GM12874 (cell line): ENCODE results near the gene KCNA1.

Experiments used
- TF ChIP-seq, protein P1 (sequence below): IDR thresholded peaks from 2 replicates; pipeline ENCODE4 v1.5.1; 2011; ENCODE audit warnings: low read depth, mild to moderate bottlenecking, control low read depth, low read length, moderate library complexity; ENCODE audit not compliant: insufficient read depth

KCNA1 gene

DNA sequence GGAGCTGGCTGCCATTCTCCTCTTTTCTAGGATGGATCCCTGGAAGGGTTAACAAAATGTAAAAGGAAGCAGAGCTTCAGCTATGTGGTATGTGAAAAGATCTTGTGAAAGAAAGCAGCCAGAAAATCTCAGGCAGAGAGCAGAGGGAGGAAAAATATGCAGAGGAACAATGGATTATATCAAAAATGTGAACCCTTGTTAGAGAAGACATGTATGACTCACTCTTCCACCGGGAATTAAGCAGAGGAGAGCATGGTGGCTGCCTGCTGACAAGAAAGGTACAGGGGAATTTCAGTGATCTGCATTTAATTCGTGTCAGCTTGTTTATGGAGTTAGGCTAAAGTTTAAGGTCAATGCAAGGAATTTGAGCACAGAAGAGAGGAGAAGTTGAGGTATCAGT, 46.3 kb downstream of the KCNA1 start:
- TF ChIP-seq, protein P1, sequence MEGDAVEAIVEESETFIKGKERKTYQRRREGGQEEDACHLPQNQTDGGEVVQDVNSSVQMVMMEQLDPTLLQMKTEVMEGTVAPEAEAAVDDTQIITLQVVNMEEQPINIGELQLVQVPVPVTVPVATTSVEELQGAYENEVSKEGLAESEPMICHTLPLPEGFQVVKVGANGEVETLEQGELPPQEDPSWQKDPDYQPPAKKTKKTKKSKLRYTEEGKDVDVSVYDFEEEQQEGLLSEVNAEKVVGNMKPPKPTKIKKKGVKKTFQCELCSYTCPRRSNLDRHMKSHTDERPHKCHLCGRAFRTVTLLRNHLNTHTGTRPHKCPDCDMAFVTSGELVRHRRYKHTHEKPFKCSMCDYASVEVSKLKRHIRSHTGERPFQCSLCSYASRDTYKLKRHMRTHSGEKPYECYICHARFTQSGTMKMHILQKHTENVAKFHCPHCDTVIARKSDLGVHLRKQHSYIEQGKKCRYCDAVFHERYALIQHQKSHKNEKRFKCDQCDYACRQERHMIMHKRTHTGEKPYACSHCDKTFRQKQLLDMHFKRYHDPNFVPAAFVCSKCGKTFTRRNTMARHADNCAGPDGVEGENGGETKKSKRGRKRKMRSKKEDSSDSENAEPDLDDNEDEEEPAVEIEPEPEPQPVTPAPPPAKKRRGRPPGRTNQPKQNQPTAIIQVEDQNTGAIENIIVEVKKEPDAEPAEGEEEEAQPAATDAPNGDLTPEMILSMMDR, result no peak

DNA sequence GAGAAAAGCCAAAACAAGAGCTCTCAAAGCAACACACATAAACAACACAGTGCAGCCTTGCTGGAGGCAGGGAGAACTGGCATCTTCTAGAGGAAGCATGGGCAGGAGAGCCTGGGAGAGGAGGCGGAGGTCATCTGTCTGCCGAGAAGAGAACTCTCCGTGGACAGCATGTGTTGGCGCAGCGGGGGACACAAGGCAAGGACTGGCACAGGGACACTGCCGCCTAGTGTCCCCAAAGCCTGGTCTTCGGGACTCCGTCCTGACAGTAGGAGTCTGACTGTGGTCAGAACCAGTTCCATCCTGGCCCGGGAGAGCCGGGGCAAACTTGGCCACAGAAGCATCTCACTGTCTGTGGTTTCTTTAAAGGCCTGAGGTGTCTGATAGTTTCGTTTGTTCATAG, 47.3 kb downstream of the KCNA1 start:
- TF ChIP-seq, protein P1, result no peak

DNA sequence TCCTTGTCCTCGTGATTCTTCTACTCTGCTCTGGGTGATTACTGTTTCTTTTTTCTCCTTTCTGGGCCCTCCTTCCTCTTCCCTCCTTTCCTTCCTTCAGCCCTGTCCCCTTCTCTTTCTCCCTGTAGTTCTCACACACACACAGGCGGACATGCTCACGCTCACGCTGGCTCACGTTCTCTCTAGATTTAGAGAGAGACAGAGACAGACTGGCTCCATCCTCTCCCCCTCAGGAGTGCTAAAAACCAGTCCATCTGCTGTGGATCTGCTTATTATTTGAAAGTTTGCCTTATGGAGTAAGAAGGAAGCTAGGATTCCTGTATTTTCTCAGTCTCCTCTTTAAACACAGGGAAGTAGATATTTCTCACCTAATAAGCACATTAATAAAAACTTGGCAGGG, 48.1 kb downstream of the KCNA1 start:
- TF ChIP-seq, protein P1, result no peak

DNA sequence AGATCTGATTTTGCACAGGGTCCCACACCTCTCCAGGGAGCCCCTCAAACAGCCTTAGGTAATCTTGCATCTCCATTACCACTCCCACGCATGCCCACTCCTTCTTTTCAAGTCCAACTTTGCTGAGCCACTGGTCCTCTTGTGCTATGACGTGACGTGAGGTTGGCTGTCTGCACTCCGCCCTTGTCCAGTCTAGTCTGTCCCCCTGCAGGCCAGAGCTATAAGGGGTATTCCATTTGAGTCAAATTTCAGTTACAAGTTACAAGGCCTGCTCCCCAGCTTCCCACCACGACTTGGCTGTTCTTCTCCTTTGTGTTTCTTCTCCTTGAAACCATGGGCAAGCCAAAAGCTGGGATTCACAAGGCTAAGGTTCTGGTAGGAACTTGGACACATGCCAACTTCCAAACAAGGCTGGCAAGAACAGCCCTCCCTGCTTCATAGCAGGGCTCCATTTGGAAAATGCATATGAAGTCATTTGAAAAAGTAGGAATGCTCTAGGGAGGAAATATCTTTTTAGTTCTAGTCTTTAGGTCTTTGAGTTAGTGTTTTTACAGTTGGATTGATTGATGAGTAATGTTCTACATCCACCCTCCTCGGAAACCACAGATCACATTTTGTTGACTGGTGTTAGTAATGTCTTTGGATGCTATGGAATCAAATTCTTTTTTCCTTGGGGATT, 49.1 kb downstream of the KCNA1 start:
- TF ChIP-seq, protein P1, result no peak

DNA sequence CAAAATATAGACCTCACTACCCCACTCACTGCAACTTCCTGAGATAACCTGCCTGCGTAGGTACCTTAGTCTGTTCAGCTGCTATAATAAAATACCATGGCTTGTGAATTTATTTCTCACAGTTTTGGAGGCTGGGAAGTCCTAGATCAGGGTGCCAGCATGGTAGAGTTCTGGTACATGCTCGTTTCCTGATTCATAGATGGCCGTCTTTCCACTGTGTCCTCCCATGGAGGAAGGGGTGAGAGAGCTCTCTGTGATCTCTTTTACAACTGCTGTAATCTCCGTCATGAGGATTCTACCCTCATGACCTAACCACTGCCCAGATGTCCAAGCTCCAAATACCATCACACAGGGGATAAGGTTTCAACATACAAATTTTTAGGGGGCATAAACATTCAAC, 49.7 kb downstream of the KCNA1 start:
- TF ChIP-seq, protein P1, result no peak

DNA sequence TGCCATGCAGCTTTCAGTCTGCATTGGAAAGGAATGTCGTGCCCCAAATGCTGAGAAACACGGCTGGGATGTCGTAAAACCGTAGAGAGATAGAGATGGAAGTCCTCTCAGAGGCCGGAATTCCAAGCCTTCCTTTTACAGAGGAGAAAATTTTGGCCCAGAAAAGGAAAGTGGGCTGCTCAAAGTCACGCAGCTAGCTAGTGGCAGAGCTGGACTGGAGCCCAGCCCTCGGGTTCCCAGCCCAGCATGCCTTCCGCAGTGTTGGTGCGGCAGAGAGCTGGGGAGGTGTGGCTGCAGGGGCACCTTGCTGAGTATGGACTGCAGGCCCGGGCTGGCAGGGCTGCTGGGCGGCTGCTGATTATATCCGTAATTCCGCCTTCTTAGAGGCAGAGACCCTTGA, 50.3 kb downstream of the KCNA1 start:
- TF ChIP-seq, protein P1, result no peak

DNA sequence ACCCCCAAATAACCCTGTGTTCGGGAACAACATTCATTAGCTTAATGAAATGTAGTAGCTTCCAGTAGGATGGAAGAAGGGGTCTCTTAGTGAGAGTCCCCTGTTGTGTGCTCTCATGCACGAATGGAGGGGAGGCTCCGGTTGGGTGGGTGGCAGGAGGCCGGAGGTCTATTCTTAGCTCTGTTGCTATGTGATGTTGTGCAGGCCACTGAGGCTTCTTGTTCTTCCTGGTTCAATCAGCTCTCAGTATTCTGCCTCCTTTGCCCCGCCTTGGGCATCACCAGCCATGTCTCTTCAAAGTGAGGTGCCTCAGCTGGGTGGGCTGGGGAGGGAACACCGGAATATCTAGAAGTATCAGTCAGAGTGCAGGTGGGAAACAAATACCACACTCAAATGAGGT, 50.8 kb downstream of the KCNA1 start:
- TF ChIP-seq, protein P1, result no peak
